IMR-90 (cell line): Measurements from ENCODE around the gene FNDC1. TPM values are rescaled to one million over a fixed set of nuclear protein-coding genes. Genes with fewer than 3 reads are reported as not detected.

Source experiments
- ATAC-seq: fragments of 200-7000 bp; cut with Tn5 transposase; 2 replicates; pipeline ENCODE4 v1.9.1; 2020; ENCODE audit warnings: low read depth, mild to moderate bottlenecking, moderate library complexity
- BruUV-seq: library from RNA; stranded (reverse); fragments of 400-500 nt; replicated peaks from 2 replicates; lab custom pipeline; 2021; lab: Mats Ljungman, UMichigan
- CTCF ChIA-PET: fragments of 300-600 bp; formaldehyde crosslinking; extraction: SDS; loops from one replicate; lab custom pipeline; 2021; ENCODE audit warnings: antibody characterized with exemption; lab: Yijun Ruan, JAX
- POLR2A ChIA-PET: fragments of 300-600 bp; sonication (Branson Sonifier 250); formaldehyde crosslinking; loops from one replicate; lab custom pipeline; 2022; ENCODE audit warnings: antibody characterized with exemption; ENCODE audit not compliant: unreplicated experiment; lab: Charles Lee
- DNase-seq: peaks from one replicate; pipeline ENCODE4 v3.0.0; 2013
- H2AFZ ChIP-seq: replicated peaks from 2 replicates; pipeline ENCODE3; 2013; ENCODE audit warnings: low read length, mild to moderate bottlenecking; ENCODE audit not compliant: poor library complexity
- H2AK5ac ChIP-seq: 2 replicates; pipeline ENCODE4 v1.6.1; 2013; ENCODE audit warnings: low read depth, low read length, inconsistent platforms
- H2AK9ac ChIP-seq: replicated peaks from 2 replicates; pipeline ENCODE3; 2013; ENCODE audit warnings: mild to moderate bottlenecking, low read depth, low read length, moderate library complexity; ENCODE audit not compliant: poor library complexity
- H2BK120ac ChIP-seq: 2 replicates; pipeline ENCODE4 v1.6.1; 2013; ENCODE audit warnings: low read depth, low read length, inconsistent platforms
- H2BK15ac ChIP-seq: 3 replicates; pipeline ENCODE4 v1.6.1; 2013; ENCODE audit warnings: low read depth, low read length, inconsistent platforms
- H2BK20ac ChIP-seq: 2 replicates; pipeline ENCODE4 v1.6.1; 2013; ENCODE audit warnings: low read depth, mild to moderate bottlenecking, inconsistent platforms, low read length, moderate library complexity
- H2BK5ac ChIP-seq: 2 replicates; pipeline ENCODE4 v1.6.1; 2013; ENCODE audit warnings: mild to moderate bottlenecking, low read depth, low read length, inconsistent platforms; ENCODE audit not compliant: poor library complexity, severe bottlenecking
- H3K14ac ChIP-seq: replicated peaks from 2 replicates; pipeline ENCODE4 v1.6.1; 2013; ENCODE audit warnings: low read depth, low read length, inconsistent platforms
- H3K18ac ChIP-seq: 2 replicates; pipeline ENCODE4 v1.6.1; 2013; ENCODE audit warnings: low read depth, low read length, control low read depth
- H3K23ac ChIP-seq: 2 replicates; pipeline ENCODE4 v1.6.1; 2013; ENCODE audit warnings: low read depth, low read length, inconsistent platforms
- H3K27ac ChIP-seq: 2 replicates; pipeline ENCODE4 v1.5.1; 2013; ENCODE audit warnings: mild to moderate bottlenecking, control low read depth, low read length; ENCODE audit not compliant: insufficient read depth
- H3K27me3 ChIP-seq: 2 replicates; pipeline ENCODE4 v1.6.1; 2013; ENCODE audit warnings: low read length; ENCODE audit not compliant: control insufficient read depth, insufficient read depth
- H3K36me3 ChIP-seq: 2 replicates; pipeline ENCODE4 v1.6.1; 2013; ENCODE audit warnings: low read length, mixed read lengths; ENCODE audit not compliant: control insufficient read depth, insufficient read depth
- H3K4ac ChIP-seq: 2 replicates; pipeline ENCODE4 v1.6.1; 2013; ENCODE audit warnings: low read depth, low read length, inconsistent platforms
- H3K4me1 ChIP-seq: 2 replicates; pipeline ENCODE4 v1.6.1; 2013; ENCODE audit warnings: low read length, mixed read lengths; ENCODE audit not compliant: control insufficient read depth, insufficient read depth
- H3K4me2 ChIP-seq: 2 replicates; pipeline ENCODE4 v1.6.1; 2013; ENCODE audit warnings: low read depth, mild to moderate bottlenecking, control low read depth, low read length, moderate library complexity
- H3K4me3 ChIP-seq: 2 replicates; pipeline ENCODE4 v1.5.1; 2013; ENCODE audit warnings: low read depth, mild to moderate bottlenecking, control low read depth, low read length, moderate library complexity; ENCODE audit not compliant: insufficient read depth
- H3K56ac ChIP-seq: 2 replicates; pipeline ENCODE4 v1.6.1; 2013; ENCODE audit warnings: low read length, inconsistent platforms; ENCODE audit not compliant: insufficient read depth; ENCODE audit errors: extremely low read depth
- H3K79me1 ChIP-seq, 2 experiments: 2 replicates each; pipeline ENCODE4 v1.6.1; 2013; ENCODE audit warnings: low read length in 2 of 2, inconsistent platforms in 1 of 2, low read depth in 1 of 2
- H3K9ac ChIP-seq: 2 replicates; pipeline ENCODE4 v1.6.1; 2013; ENCODE audit warnings: low read depth, low read length, control low read depth
- H3K9me1 ChIP-seq: 2 replicates; pipeline ENCODE4 v1.6.1; 2013; ENCODE audit warnings: low read length, inconsistent platforms; ENCODE audit not compliant: insufficient read depth
- H3K9me3 ChIP-seq: 2 replicates; pipeline ENCODE4 v1.6.1; 2013; ENCODE audit warnings: low read length; ENCODE audit not compliant: control insufficient read depth, insufficient read depth
- H4K20me1 ChIP-seq: 2 replicates; pipeline ENCODE4 v1.6.1; 2013; ENCODE audit warnings: low read length, inconsistent platforms; ENCODE audit not compliant: insufficient read depth
- H4K5ac ChIP-seq: 2 replicates; pipeline ENCODE4 v1.6.1; 2013; ENCODE audit warnings: mild to moderate bottlenecking, low read depth, low read length, control low read depth
- H4K8ac ChIP-seq, 2 experiments: 2 replicates each; pipeline ENCODE4 v1.6.1; 2013; ENCODE audit warnings: low read depth in 2 of 2, low read length in 2 of 2, control low read depth in 1 of 2, inconsistent platforms in 1 of 2
- H4K91ac ChIP-seq: 2 replicates; pipeline ENCODE4 v1.6.1; 2013; ENCODE audit warnings: low read depth, low read length, inconsistent platforms; ENCODE audit not compliant: insufficient read depth
- RCOR1 ChIP-seq: IDR thresholded peaks from 2 replicates; pipeline ENCODE4 v1.6.1; 2012; ENCODE audit warnings: mild to moderate bottlenecking, low read length, improper control_type of control experiment; ENCODE audit not compliant: insufficient replicate concordance
- WGBS, 2 experiments: methylation state at CpG; one replicate each; pipeline versions ENCODE4 v1.1.5 to v1.1.7; 2013; ENCODE audit warnings: missing lambda C conversion rate in 2 of 2; ENCODE audit not compliant: insufficient read length in 1 of 2; ENCODE audit errors: extremely low coverage in 2 of 2; 5-methylcytosine and 5-hydroxymethylcytosine counted together
- dilution Hi-C: fragments of 300-500 bp; cut with HindIII; formaldehyde crosslinking; loops from one replicate; pipeline ENCODE4 v1.14.3; 2018; ENCODE audit warnings: low sequenced_read_pairs; ENCODE audit not compliant: unreplicated experiment
- in situ Hi-C: fragments of 300-500 bp; cut with MboI; formaldehyde crosslinking; loops from 3 replicates; pipeline ENCODE4 v1.14.3; 2019; ENCODE audit warnings: low sequenced_read_pairs, inconsistent platforms, mixed read lengths
- intact Hi-C: fragments of 100-400 bp; cut with micrococcal nuclease; formaldehyde crosslinking; loops from 2 replicates; pipeline ENCODE4 v1.10.0; 2022
- polyA plus RNA-seq, 3 experiments: library from polyadenylated mRNA; depleted of rRNA; stranded (reverse); fragments of >200 nt; gene quantifications; 2 replicates each; pipeline ENCODE4 v1.2.3, GENCODE V29; 2012; ENCODE audit warnings: low replicate concordance in 1 of 3
- total RNA-seq: library from RNA; depleted of rRNA; stranded (reverse); fragments of >200 nt; gene quantifications from 2 replicates; pipeline ENCODE4 v1.2.3, GENCODE V29; 2012
- TF ChIP-seq, protein P1 (sequence below): conservative IDR thresholded peaks from 2 replicates; pipeline ENCODE4 v1.5.1; 2012; ENCODE audit warnings: mild to moderate bottlenecking, low read depth, low read length, improper control_type of control experiment

FNDC1 gene
- total and polyA plus RNA-seq, 2 of the 4 experiments (the other 2 are of a cell fraction), result 0.03 TPM; not detected in 1

DNA sequence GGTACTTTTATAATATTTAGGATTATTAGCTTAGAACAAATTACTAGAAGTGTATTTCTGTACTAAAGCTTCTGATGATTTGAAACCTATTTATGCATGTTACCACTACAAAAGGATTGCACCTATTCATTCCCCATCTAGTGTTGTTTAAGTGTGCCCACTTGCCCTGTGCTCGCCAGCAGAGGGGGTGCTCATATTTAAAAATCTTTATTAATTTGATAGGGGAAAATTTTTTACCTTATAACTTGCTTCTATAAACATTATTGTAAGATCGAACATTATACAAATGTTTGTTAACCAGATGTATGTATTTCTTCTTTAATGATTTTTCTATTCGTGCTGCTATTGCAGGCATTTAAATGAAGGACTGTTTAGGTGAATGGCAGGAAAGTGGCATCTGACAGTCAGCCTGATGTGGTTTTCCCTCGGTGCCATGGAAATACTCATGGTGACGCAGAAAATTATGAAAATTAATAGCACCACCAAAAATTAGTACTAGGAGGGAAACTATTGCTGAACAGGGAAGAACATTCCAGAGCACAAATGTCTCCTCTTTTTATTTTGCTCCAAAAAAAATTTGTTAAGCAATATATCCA, 44.1 kb upstream of the FNDC1 start:
- CTCF ChIA-PET, result no interaction called here
- H4K91ac ChIP-seq, result no peak overlapping the region
- H3K4me1 ChIP-seq, result no peaks in the 10 kb centered on the region
- no peak for TF ChIP-seq RCOR1
- TF ChIP-seq, protein P1, sequence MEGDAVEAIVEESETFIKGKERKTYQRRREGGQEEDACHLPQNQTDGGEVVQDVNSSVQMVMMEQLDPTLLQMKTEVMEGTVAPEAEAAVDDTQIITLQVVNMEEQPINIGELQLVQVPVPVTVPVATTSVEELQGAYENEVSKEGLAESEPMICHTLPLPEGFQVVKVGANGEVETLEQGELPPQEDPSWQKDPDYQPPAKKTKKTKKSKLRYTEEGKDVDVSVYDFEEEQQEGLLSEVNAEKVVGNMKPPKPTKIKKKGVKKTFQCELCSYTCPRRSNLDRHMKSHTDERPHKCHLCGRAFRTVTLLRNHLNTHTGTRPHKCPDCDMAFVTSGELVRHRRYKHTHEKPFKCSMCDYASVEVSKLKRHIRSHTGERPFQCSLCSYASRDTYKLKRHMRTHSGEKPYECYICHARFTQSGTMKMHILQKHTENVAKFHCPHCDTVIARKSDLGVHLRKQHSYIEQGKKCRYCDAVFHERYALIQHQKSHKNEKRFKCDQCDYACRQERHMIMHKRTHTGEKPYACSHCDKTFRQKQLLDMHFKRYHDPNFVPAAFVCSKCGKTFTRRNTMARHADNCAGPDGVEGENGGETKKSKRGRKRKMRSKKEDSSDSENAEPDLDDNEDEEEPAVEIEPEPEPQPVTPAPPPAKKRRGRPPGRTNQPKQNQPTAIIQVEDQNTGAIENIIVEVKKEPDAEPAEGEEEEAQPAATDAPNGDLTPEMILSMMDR, result peak; percentile 23; the same call in 1 of the 2 replicates
- in situ Hi-C loops (no loop called here), intact Hi-C loops (no loop called here), dilution Hi-C loops (no loop called here)
- H3K27me3 ChIP-seq, result peaks cover 13% of the 10 kb centered on the region
- POLR2A ChIA-PET, result no interaction called here
- DNase-seq, result no peak
- no peak overlapping the region for H3K4me2 ChIP-seq
- no peaks in the 10 kb centered on the region for H4K20me1 ChIP-seq
- BruUV-seq, result no TSS peak
- H2BK5ac ChIP-seq, result no peak overlapping the region
- H3K14ac ChIP-seq, result no peak overlapping the region
- no peak overlapping the region for H3K23ac ChIP-seq
- no CpG with 5 or more reads among the region's 5 CpGs for WGBS, 2 experiments
- no peaks in the 10 kb centered on the region for H3K36me3 ChIP-seq
- H3K9ac ChIP-seq, result no peak overlapping the region
- H2AK5ac ChIP-seq, result no peak overlapping the region
- H3K4me3 ChIP-seq, result no peak overlapping the region
- H3K27ac ChIP-seq, result no peak overlapping the region
- H2AK9ac ChIP-seq, result no peak overlapping the region
- H3K18ac ChIP-seq, result no peak overlapping the region
- H2BK20ac ChIP-seq, result no peak overlapping the region
- no peak overlapping the region for H2BK15ac ChIP-seq
- H3K56ac ChIP-seq, result no peak overlapping the region
- H3K9me1 ChIP-seq, result no peaks in the 10 kb centered on the region
- H3K79me1 ChIP-seq, result no peaks in the 10 kb centered on the region
- no peak for ATAC-seq
- H2BK120ac ChIP-seq, result no peak overlapping the region
- no peak overlapping the region for H4K5ac ChIP-seq
- no peak overlapping the region for H2AFZ ChIP-seq
- H3K4ac ChIP-seq, result no peak overlapping the region
- no peaks in the 10 kb centered on the region for H3K9me3 ChIP-seq
- H4K8ac ChIP-seq, result no peak overlapping the region
